Glomerular endothelial cell (primary cell): Measurements from ENCODE around the gene CYRIA. TPM values are rescaled to one million over a fixed set of nuclear protein-coding genes. Genes with fewer than 3 reads are reported as not detected.

Source experiments
- DNase-seq: peaks from one replicate; pipeline ENCODE4 v3.0.0-alpha.2; 2011; ENCODE audit warnings: low read depth, low spot score; ENCODE audit errors: extremely low read depth
- total RNA-seq: library from RNA; depleted of rRNA; stranded (reverse); fragments of >200 nt; gene quantifications from 2 replicates; pipeline ENCODE4 v1.2.3, GENCODE V29; 2015

Gene CYRIA
- total RNA-seq, 1 donor from 2014 or later: 19.4 TPM

GRCh38 chr2:16652296-16653082, 13.1 kb downstream of the CYRIA start:
- no peak for DNase-seq

GRCh38 chr2:16650287-16651249, 15.1 kb downstream of the CYRIA start:
- no peak for DNase-seq

- no peak for DNase-seq
Measured at GRCh38 chr2:16649353-16650286, 16.0 kb downstream of the CYRIA start.

GRCh38 chr2:16647992-16648617, 17.5 kb downstream of the CYRIA start:
- DNase-seq: no peak

- no peak for DNase-seq
Measured at GRCh38 chr2:16645775-16646559, 19.7 kb downstream of the CYRIA start.

- DNase-seq: no peak
Measured at GRCh38 chr2:16645088-16645487, 20.5 kb downstream of the CYRIA start.

- no peak for DNase-seq
Measured at GRCh38 chr2:16644221-16644925, 21.3 kb downstream of the CYRIA start.

- no peak for DNase-seq
Measured at GRCh38 chr2:16643099-16643498, 22.5 kb downstream of the CYRIA start.

- no peak for DNase-seq
Measured at GRCh38 chr2:16642088-16642487, 23.5 kb downstream of the CYRIA start.

GRCh38 chr2:16641509-16641908, 24.1 kb downstream of the CYRIA start:
- no peak for DNase-seq

GRCh38 chr2:16640867-16641266, 24.8 kb downstream of the CYRIA start:
- no peak for DNase-seq

GRCh38 chr2:16640001-16640700, 25.5 kb downstream of the CYRIA start:
- DNase-seq: no peak

- DNase-seq: no peak
Measured at GRCh38 chr2:16639431-16639830, 26.2 kb downstream of the CYRIA start.

- no peak for DNase-seq
Measured at GRCh38 chr2:16638946-16639345, 26.7 kb downstream of the CYRIA start.

GRCh38 chr2:16637304-16637703, 28.3 kb downstream of the CYRIA start:
- DNase-seq: no peak

- DNase-seq: no peak
Measured at GRCh38 chr2:16635791-16636699, 29.6 kb downstream of the CYRIA start.
